DND-41 (cell line): ENCODE results near the gene C14orf119.

Source experiments
- ATAC-seq: fragments of 200-7000 bp; cut with Tn5 transposase; 3 replicates; pipeline ENCODE4 v1.9.1; 2021; ENCODE audit warnings: low read depth; ENCODE audit not compliant: insufficient read depth
- DNase-seq: peaks from one replicate; pipeline ENCODE4 v3.0.0-alpha.2; 2020
- H2AFZ ChIP-seq: 2 replicates; pipeline ENCODE4 v1.6.0; 2012; ENCODE audit warnings: low read depth, low read length
- H3K27ac ChIP-seq: 2 replicates; pipeline ENCODE4 v1.5.1; 2012; ENCODE audit warnings: low read length, inconsistent platforms
- H3K27me3 ChIP-seq: fragments of 200-600 bp; sonication (generic); 2 replicates; pipeline ENCODE4 v1.6.0; 2012; ENCODE audit warnings: low read length, mild to moderate bottlenecking, inconsistent platforms; ENCODE audit not compliant: insufficient read depth, poor library complexity
- H3K36me3 ChIP-seq: 2 replicates; pipeline ENCODE4 v1.5.1; 2012; ENCODE audit warnings: low read length, inconsistent platforms; ENCODE audit not compliant: insufficient read depth
- H3K4me1 ChIP-seq: 2 replicates; pipeline ENCODE4 v1.5.1; 2012; ENCODE audit warnings: mild to moderate bottlenecking, low read length; ENCODE audit not compliant: insufficient read depth
- H3K4me2 ChIP-seq: 2 replicates; pipeline ENCODE4 v1.6.0; 2012; ENCODE audit warnings: mild to moderate bottlenecking, moderate library complexity, low read length, inconsistent platforms; ENCODE audit not compliant: insufficient read depth
- H3K4me3 ChIP-seq, 2 experiments: fragments of 200-600 bp in 1 of 2; shearing (Covaris generic) in 1 of 2; 2 replicates each; pipeline ENCODE4 v1.5.1; 2012 to 2016; ENCODE audit warnings: inconsistent platforms in 2 of 2, low read length in 2 of 2, mild to moderate bottlenecking in 2 of 2, low read depth in 1 of 2, moderate library complexity in 1 of 2
- H3K79me2 ChIP-seq: 2 replicates; pipeline ENCODE4 v1.6.0; 2012; ENCODE audit warnings: low read length, inconsistent platforms; ENCODE audit not compliant: insufficient read depth
- H3K9ac ChIP-seq: 2 replicates; pipeline ENCODE4 v1.6.0; 2012; ENCODE audit warnings: low read depth, mild to moderate bottlenecking, inconsistent platforms, low read length, moderate library complexity
- H3K9me3 ChIP-seq: 2 replicates; pipeline ENCODE4 v1.5.1; 2012; ENCODE audit warnings: low read length, moderate library complexity, mild to moderate bottlenecking, inconsistent platforms; ENCODE audit not compliant: insufficient read depth, severe bottlenecking
- H4K20me1 ChIP-seq: 2 replicates; pipeline ENCODE4 v1.6.0; 2012; ENCODE audit warnings: low read length; ENCODE audit not compliant: insufficient read depth
- EZH2 ChIP-seq: IDR thresholded peaks from 3 replicates; pipeline ENCODE4 v1.6.1; 2012; ENCODE audit warnings: borderline replicate concordance, low read depth, mild to moderate bottlenecking, moderate library complexity, low read length, inconsistent platforms; ENCODE audit not compliant: severe bottlenecking
- TF ChIP-seq, protein P1 (sequence below): IDR thresholded peaks from 2 replicates; pipeline ENCODE4 v1.5.1; 2012; ENCODE audit warnings: borderline replicate concordance, low read length, moderate library complexity, mild to moderate bottlenecking; ENCODE audit not compliant: poor library complexity, severe bottlenecking; ENCODE audit errors: extremely low read depth

C14orf119 gene

GRCh38 chr14:23142826-23143225, 47.5 kb downstream of the C14orf119 start:
- H3K4me2 ChIP-seq = no peak overlapping the region
- no peak for TF ChIP-seq EZH2
- TF ChIP-seq, protein P1, sequence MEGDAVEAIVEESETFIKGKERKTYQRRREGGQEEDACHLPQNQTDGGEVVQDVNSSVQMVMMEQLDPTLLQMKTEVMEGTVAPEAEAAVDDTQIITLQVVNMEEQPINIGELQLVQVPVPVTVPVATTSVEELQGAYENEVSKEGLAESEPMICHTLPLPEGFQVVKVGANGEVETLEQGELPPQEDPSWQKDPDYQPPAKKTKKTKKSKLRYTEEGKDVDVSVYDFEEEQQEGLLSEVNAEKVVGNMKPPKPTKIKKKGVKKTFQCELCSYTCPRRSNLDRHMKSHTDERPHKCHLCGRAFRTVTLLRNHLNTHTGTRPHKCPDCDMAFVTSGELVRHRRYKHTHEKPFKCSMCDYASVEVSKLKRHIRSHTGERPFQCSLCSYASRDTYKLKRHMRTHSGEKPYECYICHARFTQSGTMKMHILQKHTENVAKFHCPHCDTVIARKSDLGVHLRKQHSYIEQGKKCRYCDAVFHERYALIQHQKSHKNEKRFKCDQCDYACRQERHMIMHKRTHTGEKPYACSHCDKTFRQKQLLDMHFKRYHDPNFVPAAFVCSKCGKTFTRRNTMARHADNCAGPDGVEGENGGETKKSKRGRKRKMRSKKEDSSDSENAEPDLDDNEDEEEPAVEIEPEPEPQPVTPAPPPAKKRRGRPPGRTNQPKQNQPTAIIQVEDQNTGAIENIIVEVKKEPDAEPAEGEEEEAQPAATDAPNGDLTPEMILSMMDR = no peak
- no peaks in the 10 kb centered on the region for H3K4me1 ChIP-seq
- ATAC-seq (no peak), DNase-seq (no peak)
- H3K36me3 ChIP-seq = no peaks in the 10 kb centered on the region
- H3K79me2 ChIP-seq = no peaks in the 10 kb centered on the region
- H3K9me3 ChIP-seq = no peaks in the 10 kb centered on the region
- H3K27me3 ChIP-seq = peaks cover 49% of the 10 kb centered on the region
- no peak overlapping the region for H3K4me3 ChIP-seq
- no peak overlapping the region for H2AFZ ChIP-seq
- peaks cover 2% of the 10 kb centered on the region; the same call in 1 of the 2 replicates for H4K20me1 ChIP-seq
- no peak overlapping the region for H3K9ac ChIP-seq
- H3K27ac ChIP-seq = no peak overlapping the region

- no peak overlapping the region for H3K9ac ChIP-seq
Observed at GRCh38 chr14:23143911-23144310, 48.6 kb downstream of the C14orf119 start.

GRCh38 chr14:23145794-23146350, 50.6 kb downstream of the C14orf119 start:
- H3K9me3 ChIP-seq = no peaks in the 10 kb centered on the region
- no peak overlapping the region for H2AFZ ChIP-seq
- no peaks in the 10 kb centered on the region for H3K79me2 ChIP-seq
- H3K27me3 ChIP-seq = peaks cover 36% of the 10 kb centered on the region
- H3K9ac ChIP-seq = no peak overlapping the region
- no peaks in the 10 kb centered on the region for H3K4me1 ChIP-seq
- H3K4me2 ChIP-seq = no peak overlapping the region
- ATAC-seq (no peak), DNase-seq (no peak)
- no peak for TF ChIP-seq EZH2
- TF ChIP-seq, protein P1 = no peak
- H3K36me3 ChIP-seq = no peaks in the 10 kb centered on the region
- H4K20me1 ChIP-seq = 0 out of 2 replicates have a peak, but pooled peaks cover 2% of the 10 kb centered on the region
- no peak overlapping the region for H3K27ac ChIP-seq
- no peak overlapping the region for H3K4me3 ChIP-seq

More at GRCh38 chr14:23143911-23144310, 48.6 kb downstream of the C14orf119 start:
- Histone ChIP-seq H2AFZ (no peak overlapping the region), H3K4me2 (no peak overlapping the region), H3K9me3 (no peaks in the 10 kb centered on the region), H3K36me3 (no peaks in the 10 kb centered on the region), H3K79me2 (no peaks in the 10 kb centered on the region), H3K4me3 (no peak overlapping the region), H3K27me3 (peaks cover 43% of the 10 kb centered on the region), H3K27ac (no peak overlapping the region), H4K20me1 (peaks cover 2% of the 10 kb centered on the region; the same call in 1 of the 2 replicates), H3K4me1 (no peaks in the 10 kb centered on the region)
- TF ChIP-seq EZH2 = no peak
- TF ChIP-seq, protein P1 = no peak
- ATAC-seq = no peak
- no peak for DNase-seq
